GM19193 (cell line): ENCODE results near the gene MKNK2.

Experiments
- POLR2A ChIP-seq: IDR thresholded peaks from 4 replicates; pipeline ENCODE4 v1.6.1; 2011; ENCODE audit not compliant: insufficient read depth, insufficient read length; ENCODE audit errors: extremely low read depth

MKNK2 gene

GRCh38 chr19:2036424-2036823 lies 14.6 kb downstream of the MKNK2 start:
- TF ChIP-seq POLR2A, result no peak

- no peak for TF ChIP-seq POLR2A
Observed at GRCh38 chr19:2035590-2035991, 15.5 kb downstream of the MKNK2 start.

GRCh38 chr19:2034729-2035589 lies 16.1 kb downstream of the MKNK2 start:
- TF ChIP-seq POLR2A, result no peak

DNA sequence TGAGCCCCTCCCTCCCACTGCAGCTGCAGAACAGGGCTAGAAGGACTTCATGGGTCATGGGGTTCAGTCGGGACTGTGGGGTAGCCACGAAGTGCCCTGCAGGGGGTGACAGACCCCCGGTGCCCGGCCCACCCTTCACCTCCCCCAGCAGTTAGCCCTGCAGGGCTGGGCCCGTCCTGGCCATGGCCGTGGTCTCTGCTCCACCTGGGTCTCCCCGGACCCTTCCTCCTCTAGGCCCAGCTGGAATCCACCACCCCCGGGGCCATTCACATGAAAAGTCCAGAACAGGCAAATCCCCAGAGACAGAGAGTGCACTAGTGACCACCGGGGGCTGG lies 17.3 kb downstream of the MKNK2 start:
- no peak for TF ChIP-seq POLR2A

- no peak for TF ChIP-seq POLR2A
Observed at GRCh38 chr19:2033115-2033824, 17.8 kb downstream of the MKNK2 start.

DNA sequence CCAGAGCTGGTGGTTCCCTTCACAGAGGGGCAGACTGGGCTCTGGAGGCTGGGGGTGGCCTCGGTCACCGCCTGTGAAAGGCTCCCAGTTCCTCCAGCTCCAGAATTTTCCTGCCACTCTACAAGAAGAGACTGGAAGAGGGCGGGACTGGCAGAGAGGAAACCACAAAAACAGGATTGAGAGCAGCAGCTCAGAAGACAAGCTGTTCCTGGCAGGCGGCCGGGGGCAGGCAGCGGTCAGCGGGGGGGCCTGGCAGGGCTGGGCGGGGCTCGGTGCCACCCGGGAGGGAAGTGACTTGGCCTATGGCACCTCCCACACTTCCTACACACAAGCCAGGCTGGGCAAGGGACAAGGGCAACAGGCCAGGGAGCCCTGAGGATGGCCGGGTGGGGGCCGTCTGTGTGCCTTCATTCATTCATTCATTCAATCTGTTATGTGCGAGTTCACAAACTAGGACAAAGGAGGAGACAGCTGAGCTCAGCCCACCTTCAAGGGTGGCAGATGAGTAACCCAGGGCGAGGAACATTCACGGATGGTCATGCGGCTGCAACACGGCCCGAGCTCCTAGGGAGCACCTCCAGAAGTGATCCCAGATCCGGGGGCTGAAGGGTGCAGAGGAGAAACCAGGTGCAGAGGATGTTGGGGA lies 18.6 kb downstream of the MKNK2 start:
- TF ChIP-seq POLR2A, result no peak

- no peak for TF ChIP-seq POLR2A
Observed at GRCh38 chr19:2027361-2027760, 23.7 kb downstream of the MKNK2 start.

DNA sequence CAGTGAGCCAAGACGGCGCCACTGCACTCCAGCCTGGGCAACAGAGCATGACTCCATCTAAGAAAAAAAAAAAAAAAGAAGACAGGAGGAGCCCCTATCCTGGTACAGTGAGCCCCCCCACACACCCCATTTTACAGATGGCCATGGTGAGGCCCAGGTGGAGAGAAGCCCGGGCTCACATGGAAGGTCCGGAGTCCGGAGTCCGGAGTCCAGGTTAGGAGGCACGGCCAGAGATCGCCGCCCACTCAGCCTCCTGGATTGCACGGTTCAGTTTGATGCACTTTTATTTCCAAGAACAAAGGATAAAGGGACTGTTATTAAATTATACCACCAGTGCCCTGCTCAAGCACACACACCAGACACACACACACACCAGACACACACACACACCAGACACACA lies 24.3 kb downstream of the MKNK2 start:
- no peak for TF ChIP-seq POLR2A

GRCh38 chr19:2022289-2022688 lies 28.8 kb downstream of the MKNK2 start:
- TF ChIP-seq POLR2A, result no peak

- no peak for TF ChIP-seq POLR2A
Observed at GRCh38 chr19:2021453-2022140, 29.4 kb downstream of the MKNK2 start.

DNA sequence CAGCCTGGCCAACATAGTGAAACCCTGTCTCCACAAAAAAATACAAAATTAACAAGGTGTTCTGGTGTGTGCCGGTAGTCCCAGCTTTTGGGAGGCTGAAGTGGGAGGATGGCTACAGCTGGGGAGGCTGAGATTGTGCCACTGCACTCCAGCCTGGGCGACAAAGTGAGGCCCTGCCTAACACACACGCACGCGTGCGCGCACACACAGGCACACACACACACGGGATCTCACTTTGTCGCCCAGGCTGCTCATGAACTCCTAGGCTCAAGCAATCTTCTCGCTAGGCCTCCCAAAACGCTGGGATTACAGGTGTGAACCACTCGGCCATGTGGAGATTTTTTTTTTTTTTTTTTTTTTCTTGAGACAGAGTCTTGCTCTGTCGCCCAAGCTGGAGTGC lies 32.3 kb downstream of the MKNK2 start:
- no peak for TF ChIP-seq POLR2A

GRCh38 chr19:2016041-2016807 lies 34.8 kb downstream of the MKNK2 start:
- no peak for TF ChIP-seq POLR2A

- TF ChIP-seq POLR2A, result peak; percentile 47
Observed at GRCh38 chr19:2015608-2015950, 35.5 kb downstream of the MKNK2 start, which contains the start of gene BTBD2. BTBD2 (minus strand) TSS chr19:2015714; CDS start chr19:2015703, 11 bp downstream.

- TF ChIP-seq POLR2A, result no peak
Observed at GRCh38 chr19:2014731-2015607, 36.1 kb downstream of the MKNK2 start.

GRCh38 chr19:2014131-2014571 lies 36.9 kb downstream of the MKNK2 start:
- no peak for TF ChIP-seq POLR2A
